HL-60/S4 treated with retinoic acid at 250 ng/mL for 4 days and 3 days (cell line): ENCODE results near the gene FAM81B.

Experiments used
- in situ Hi-C: fragments of 300-500 bp; cut with MboI; formaldehyde crosslinking; loops from 2 replicates; pipeline ENCODE4 v1.7.0; 2022; ENCODE audit warnings: low sequenced_read_pairs

Gene FAM81B

DNA sequence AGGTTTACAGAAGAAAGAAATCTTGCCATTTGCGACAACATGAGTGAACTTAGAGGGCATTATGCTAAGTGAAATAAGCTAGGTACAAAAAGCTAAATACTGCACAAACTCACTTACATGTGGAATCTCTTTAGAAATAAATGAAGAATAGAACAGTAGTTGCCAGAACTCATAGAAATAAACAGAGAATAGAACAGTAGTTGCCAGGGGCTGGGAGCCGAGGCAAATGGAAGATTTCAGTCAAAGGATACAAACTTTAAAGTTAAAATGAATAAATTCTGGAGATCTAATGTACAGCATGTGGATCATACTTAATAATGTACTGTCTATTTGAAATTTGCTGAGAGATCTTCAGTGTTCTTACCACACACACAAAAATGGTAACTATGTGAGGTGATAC is 63.4 kb downstream of the FAM81B start:
- in situ Hi-C loops: no loop called here

DNA sequence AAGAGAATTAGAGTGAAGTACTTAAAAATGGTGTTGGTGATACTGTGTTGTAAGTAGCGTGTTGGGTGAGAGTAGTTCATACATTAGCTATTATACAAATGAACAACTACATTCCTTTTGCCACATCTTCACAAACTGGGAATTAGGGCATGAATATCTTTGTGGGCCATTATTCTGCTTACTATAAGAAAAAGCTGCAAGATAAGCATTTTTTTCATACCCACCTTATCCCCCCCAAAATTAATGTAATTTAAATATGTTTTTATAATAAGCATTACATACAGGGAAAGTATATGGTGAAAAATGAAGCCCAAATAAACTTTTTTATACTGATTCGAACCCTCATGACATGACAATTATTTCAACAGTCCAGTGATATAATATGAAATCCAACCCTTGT is 69.5 kb downstream of the FAM81B start:
- in situ Hi-C loops: no loop called here

DNA sequence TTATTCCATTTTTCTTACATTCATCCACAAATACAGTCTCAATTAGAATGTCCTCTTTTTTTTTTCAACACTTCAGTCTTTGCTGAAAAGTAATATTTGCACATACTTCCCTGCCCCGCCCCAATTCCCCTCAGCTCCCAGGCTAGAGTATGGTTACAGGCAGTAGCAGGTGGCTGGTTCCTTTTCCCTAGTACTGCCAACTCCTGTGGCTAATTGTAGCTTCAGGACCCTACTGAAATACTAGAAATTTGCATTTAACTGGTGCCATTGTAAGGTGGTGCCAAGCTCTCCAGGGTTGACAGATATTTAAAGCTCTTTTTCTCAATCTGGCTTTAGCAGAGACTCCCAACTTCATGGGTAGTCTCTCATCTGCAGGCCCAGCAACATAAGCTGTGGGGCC is 80.3 kb downstream of the FAM81B start:
- in situ Hi-C loops: no loop called here

DNA sequence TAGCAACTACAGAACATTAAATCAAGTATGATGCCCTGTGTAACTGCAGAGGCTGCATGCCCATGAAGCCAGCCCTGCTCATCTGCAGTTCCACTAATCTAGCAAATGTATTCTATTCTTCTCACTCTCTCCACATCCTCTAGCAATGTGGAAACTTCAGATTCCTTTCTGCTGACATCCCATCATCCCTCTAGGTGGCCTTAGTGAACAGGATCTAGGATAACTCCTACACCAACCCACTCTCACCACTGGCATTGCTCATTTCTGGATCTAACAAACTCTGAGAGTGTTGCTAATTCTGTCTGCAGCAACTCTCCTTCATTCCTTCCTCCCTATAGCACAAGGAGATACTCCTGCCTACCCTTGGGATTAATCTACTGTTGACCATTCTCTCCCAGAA is 80.8 kb downstream of the FAM81B start:
- in situ Hi-C loops: no loop called here

DNA sequence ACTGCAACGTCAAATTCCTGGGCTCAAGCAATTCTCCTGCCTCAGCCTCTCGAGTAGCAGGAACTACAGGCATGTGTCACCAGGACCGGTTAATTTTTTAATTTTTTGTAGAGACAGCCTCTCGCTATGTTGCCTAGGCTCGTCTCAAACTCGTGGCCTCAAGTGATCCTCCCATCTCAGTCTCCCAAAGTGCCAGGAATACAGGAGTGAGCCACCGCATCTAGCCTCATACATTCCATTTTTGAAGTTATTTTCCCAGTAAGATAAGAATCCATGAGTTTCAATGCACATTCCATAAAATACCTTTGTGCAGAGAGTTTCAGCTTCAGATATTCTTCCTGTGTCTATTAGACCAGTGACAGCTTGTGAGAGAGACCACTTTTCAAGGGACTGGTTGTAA is 93.3 kb downstream of the FAM81B start:
- in situ Hi-C loops: no loop called here

DNA sequence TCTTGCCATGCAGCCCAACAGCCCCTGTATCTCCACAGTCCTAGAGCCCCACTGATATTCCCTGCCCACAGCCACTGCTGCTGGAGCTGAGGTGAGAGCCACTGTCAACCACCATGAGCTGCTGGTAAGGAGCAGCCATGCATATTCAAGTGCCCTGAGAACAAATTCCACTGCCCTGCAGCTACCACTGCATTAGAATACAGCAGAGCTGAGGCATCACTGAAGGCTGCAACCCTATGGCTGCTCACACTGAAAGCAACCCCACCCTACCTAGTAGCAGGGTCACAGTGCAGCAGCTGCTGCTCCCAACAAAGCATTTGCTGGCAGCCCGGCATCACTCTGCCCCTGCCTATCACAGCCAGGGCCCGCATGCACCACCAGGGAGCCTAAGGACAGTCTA is 95.0 kb downstream of the FAM81B start:
- in situ Hi-C loops: no loop called here

DNA sequence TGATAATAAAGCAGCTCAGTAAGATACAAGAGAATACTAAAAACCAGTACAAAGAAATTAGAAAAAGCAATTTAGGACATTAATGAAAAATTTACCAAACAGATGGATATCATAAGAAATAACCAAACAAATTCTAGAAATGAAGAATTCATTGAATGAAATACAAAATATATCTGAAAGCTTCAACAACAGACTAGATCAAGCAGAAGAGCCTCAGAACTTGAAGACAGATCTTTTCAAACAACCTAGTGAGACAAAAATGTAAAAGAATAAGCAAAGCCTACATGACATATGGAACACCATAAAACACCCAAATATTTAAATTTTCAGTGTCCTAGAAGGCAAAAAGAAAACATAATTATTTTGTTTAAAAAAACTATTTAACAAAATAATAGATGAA is 96.7 kb downstream of the FAM81B start:
- in situ Hi-C loops: no loop called here
